HG02885 (cell line): ENCODE data around the gene LUC7L.
A peak's percentile ranks its signal among the peaks of the same experiment; 100 is the strongest.
"Not testable (repeated sequence)": the region's sequence is repeated elsewhere in the genome, so short reads cannot be mapped to it uniquely, and the experiment has no call there.

ENCODE experiments used
- ATAC-seq: cut with Tn5 transposase; IDR thresholded peaks from one replicate; pipeline ENCODE4 v1.9.1; 2021; ENCODE audit warnings: mild to moderate bottlenecking; ENCODE audit not compliant: unreplicated experiment, poor library complexity

Gene LUC7L, protein sequence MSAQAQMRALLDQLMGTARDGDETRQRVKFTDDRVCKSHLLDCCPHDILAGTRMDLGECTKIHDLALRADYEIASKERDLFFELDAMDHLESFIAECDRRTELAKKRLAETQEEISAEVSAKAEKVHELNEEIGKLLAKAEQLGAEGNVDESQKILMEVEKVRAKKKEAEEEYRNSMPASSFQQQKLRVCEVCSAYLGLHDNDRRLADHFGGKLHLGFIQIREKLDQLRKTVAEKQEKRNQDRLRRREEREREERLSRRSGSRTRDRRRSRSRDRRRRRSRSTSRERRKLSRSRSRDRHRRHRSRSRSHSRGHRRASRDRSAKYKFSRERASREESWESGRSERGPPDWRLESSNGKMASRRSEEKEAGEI

GRCh38 chr16:228852-229730, at the start of gene LUC7L:
TSS of gene LUC7L (minus strand) at chr16:229449. CDS start at chr16:229339, 110 bp downstream.
- ATAC-seq, result peak; percentile 79

GRCh38 chr16:278863-279366, 49.7 kb upstream of the LUC7L start:
- no peak for ATAC-seq

- no peak for ATAC-seq
Observed at GRCh38 chr16:276426-277077, 47.3 kb upstream of the LUC7L start.

DNA sequence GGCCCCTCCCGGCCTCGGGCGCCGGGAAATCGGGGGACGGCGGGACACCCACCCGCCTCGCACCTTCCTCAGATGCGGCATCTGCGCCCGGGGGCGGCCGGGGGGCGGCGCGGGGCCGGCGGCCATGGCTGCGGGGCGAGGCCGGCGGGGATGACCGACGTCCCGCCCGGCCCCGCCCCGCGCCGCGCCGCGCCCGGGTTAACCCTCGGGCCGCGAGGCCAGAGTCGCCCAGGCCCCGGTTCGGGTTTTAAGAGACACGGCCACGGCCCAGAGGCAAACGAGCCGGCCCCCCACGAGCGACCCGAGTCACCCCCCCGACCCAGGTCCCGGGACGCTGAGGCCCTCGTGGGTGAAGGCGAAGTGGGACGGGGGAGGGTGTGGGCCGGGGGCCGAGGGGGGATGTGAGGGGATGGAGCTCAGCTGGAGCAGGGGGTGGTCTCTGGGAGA, 46.6 kb upstream of the LUC7L start, which contains the start of gene RGS11:
Gene RGS11 (minus strand): TSS at position 159 of the 447 bp plus-strand sequence. CDS start 33 bp downstream, at position 126.
- no peak for ATAC-seq

- no peak for ATAC-seq
Observed at GRCh38 chr16:275041-275641, 45.9 kb upstream of the LUC7L start.

GRCh38 chr16:273547-274421, 44.5 kb upstream of the LUC7L start:
- no peak for ATAC-seq

DNA sequence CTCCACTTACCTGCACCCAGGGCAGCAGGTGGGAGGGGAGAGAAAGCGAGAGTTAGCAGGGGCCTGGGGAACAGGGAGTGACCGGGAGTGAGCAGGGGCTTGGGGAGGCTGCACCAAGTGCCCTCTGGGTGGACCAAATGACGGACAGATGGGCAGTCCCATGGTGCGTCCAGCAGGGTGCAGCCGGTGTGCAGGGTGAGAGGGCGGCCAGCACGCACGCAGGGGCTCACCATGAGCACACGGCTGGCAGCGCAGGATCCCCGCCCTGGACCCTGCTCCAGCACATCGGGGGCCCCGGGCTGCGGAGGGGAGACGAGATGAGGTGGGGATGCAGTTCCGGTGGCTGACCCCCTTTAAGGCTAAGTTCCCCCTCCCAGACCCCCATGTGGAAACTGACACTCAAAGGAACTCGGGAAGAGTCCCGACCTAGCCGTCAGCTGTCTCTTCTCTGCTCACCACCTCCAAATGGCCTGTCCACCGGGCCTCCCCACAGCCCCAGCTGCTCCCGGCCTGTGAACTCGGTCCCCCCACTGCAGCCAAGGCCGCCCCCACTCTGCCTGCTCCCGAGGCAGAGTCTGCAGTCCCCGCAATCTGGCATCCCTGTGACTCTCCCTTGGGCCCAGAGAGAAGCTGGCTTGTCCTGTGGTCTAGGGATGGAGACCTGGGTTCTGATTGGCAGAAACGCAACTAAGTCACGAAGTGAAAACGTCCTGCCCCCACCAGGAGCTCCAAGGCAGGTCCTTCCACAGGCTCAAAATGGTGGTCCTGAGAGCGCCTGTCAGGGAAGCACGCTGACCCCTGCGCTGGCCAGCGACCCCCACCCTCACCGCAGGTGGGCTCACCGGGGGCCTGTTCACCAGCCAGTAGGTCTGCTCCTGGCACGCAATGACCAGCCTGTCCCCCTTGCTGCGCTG, 43.6 kb upstream of the LUC7L start:
- ATAC-seq, result no peak

GRCh38 chr16:270381-271255, 41.4 kb upstream of the LUC7L start:
- no peak for ATAC-seq

GRCh38 chr16:269061-269796, 40.0 kb upstream of the LUC7L start:
- ATAC-seq, result no peak

DNA sequence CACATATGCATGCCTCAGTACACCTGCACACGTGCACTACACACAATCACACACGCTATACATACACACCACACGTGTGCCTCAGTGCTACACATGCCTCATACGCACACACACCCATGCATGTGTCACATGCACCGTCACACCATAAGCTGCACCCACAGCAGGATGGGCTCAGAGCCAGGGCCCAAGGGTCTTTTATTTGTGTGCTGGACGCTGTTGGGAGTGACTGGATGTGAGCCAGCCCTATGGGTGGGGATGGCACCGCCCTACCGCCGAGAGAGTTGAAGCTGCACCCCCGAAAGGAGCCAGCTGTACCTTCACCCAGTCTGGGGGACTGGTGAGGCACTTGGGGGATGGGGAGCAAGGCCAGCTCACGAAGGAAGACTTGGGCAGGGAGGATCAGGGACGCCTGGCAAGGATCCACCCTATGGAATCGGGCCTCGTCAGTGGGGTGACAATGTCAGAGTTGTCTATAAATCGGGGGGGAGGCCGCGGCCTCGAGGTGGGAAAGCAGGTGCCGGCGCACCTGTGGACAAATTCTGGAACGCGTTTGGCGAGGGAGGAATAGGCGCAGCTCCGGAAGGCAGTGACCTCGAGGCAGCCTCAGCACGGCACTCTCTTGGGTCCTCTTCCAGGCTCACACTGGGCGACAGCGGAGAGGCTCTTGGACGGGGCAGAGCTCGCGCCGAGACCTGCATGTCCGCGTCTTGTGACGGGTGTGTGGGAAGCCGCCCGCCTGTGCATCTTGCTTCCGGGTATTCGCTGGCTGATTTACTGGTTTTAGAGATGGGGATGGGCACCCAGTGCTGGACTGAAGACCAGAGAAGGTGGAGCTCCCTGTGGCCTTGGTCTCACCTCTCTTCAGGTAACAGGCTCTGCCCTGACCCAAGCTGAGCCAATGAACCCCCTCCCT, 39.1 kb upstream of the LUC7L start:
- ATAC-seq, result no peak

DNA sequence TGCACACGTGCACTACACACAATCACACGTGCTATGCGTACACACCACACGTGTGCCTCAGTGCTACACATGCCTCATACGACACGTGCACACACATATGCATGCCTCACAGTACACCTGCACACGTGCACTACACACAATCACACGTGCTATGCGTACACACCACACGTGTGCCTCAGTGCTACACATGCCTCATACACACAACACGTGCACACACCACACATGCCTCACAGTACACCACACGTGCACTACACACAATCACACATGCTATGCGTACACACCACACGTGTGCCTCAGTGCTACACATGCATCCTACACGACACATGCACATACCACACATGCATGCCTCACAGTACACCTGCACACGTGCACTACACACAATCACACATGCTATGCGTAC, 38.3 kb upstream of the LUC7L start:
- ATAC-seq, result not testable (repeated sequence)

DNA sequence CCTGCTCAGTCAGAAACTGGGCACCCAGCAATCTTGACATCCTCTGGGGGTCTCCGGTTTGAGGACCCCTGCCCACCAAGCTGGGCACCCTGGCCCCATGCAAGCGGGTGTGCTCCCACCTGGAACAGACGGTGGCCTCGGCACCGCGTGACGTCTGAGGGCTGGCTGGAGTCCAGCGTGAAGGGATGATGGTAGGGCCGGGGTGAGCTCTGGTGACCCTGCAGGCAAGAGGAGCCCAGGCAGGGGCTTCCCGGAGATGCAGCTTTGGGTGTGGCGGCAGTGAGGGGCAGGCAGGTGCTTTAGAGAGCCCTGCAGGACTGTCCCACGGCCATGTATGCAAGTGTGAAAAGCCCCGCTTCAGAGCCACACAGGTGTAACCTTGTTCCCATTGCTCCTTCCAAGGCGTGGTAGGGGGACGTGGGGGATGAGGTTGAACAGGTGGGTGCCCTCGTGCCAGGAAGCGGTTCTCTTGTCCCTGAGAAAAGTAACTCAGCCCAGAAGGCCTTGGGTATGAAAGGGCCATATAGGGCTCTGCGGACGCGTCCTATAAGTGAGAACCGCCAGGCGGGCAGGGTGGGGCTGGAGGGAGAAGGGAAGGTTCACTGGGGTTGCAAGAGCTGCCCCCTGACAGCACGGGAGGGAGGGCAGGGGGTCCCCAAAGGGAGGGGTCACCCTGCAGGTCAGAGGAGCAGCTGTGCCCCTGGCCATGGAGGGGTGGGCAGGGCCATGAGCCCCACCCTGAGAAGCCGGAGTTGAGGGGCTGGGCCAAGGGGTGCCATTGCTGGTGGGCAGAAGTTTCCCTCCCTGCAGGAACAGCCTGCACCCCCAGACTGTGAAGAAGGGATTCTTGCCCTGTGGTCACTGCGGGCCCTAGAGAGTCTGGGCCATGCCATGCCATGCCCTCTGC, 37.3 kb upstream of the LUC7L start:
- ATAC-seq, result no peak

- no peak for ATAC-seq
Observed at GRCh38 chr16:265711-266110, 36.5 kb upstream of the LUC7L start.

GRCh38 chr16:265002-265529, 35.8 kb upstream of the LUC7L start:
- ATAC-seq, result no peak
